Testis (tissue), 2 donors: ENCODE measurements around the gene SNAI1.

Experiments
- CTCF ChIP-seq, 3 experiments: fragments of 450-650 bp in 2 of 3; fragments of 200-600 bp in 1 of 3; sonication (generic) in 1 of 3; IDR thresholded peaks; one replicate each; pipeline ENCODE4 v1.5.1; 2016 to 2019; ENCODE audit warnings: antibody characterized with exemption in 3 of 3, mild to moderate bottlenecking in 2 of 3, moderate library complexity in 1 of 3
- POLR2A ChIP-seq: fragments of 450-650 bp; IDR thresholded peaks from one replicate; pipeline ENCODE4 v1.6.1; 2017; ENCODE audit warnings: antibody characterized with exemption, mild to moderate bottlenecking, moderate library complexity

- TF ChIP-seq CTCF (IDR thresholded peaks at IDR 0.05) (no peak), POLR2A (no peak)
Observed at GRCh38 chr20:50036703-50037102, 53.9 kb downstream of the SNAI1 start.
